HCT116 (cell line): ENCODE results near the gene NET1. TPM values are rescaled to one million over a fixed set of nuclear protein-coding genes. Genes with fewer than 3 reads are reported as not detected.

Source experiments
- ATAC-seq: fragments of 200-7000 bp; cut with Tn5 transposase; 2 replicates; pipeline ENCODE4 v1.9.1; 2020; ENCODE audit warnings: mild to moderate bottlenecking, moderate library complexity
- BruUV-seq: library from RNA; stranded (reverse); fragments of 400-500 nt; replicated peaks from 2 replicates; lab custom pipeline; 2021; lab: Mats Ljungman, UMichigan
- CTCF ChIA-PET: fragments of 300-600 bp; sonication (Branson Sonifier 250); formaldehyde crosslinking; loops from one replicate; lab custom pipeline; 2021; ENCODE audit warnings: antibody characterized with exemption; lab: Charles Lee
- POLR2A ChIA-PET: fragments of 300-600, 350-600 bp; sonication (Branson Sonifier 250); formaldehyde crosslinking; loops from one replicate; lab custom pipeline; 2021; ENCODE audit warnings: antibody characterized with exemption; lab: Charles Lee
- RAD21 ChIA-PET, 2 experiments: fragments of 300-600 bp; sonication (Branson Sonifier 250); formaldehyde crosslinking; loops; one replicate each; lab custom pipeline; 2023; ENCODE audit warnings: low total read pairs in 2 of 2; ENCODE audit not compliant: uncharacterized antibody in 2 of 2, unreplicated experiment in 2 of 2, low non-redundant PET in 1 of 2; lab: Charles Lee
- DNase-seq: peaks from one replicate; pipeline ENCODE4 v3.0.0-alpha.2; 2010; ENCODE audit warnings: low read depth, low spot score
- H2AFZ ChIP-seq: fragments of 200-600 bp; shearing (Covaris generic), sonication (generic); 2 replicates; pipeline ENCODE4 v1.6.1; 2017; ENCODE audit warnings: low read depth, mixed run types, mixed read lengths, antibody characterized with exemption, low read length; ENCODE audit not compliant: poor library complexity, severe bottlenecking
- H3K27ac ChIP-seq: 2 replicates; pipeline ENCODE4 v1.5.1; 2012; ENCODE audit warnings: low read depth, low read length
- H3K27me3 ChIP-seq: fragments of 200-600 bp; sonication (generic); 2 replicates; pipeline ENCODE4 v1.6.1; 2016; ENCODE audit warnings: mixed run types, low read length, mixed read lengths; ENCODE audit not compliant: insufficient read depth
- H3K36me3 ChIP-seq, 2 experiments: fragments of 200-500 bp in 1 of 2; fragments of 200-600 bp in 1 of 2; sonication (Bioruptor generic) in 1 of 2; sonication (generic) in 1 of 2; 2 replicates each; pipeline versions ENCODE4 v1.5.1 to v1.6.1; 2014 to 2016; ENCODE audit warnings: low read length in 2 of 2, inconsistent platforms in 1 of 2, mixed read lengths in 1 of 2, mixed run types in 1 of 2; ENCODE audit not compliant: insufficient read depth in 2 of 2, control insufficient read depth in 1 of 2
- H3K4me1 ChIP-seq, 2 experiments: fragments of 200-600 bp in 1 of 2; sonication (generic) in 1 of 2; 2 replicates each; pipeline versions ENCODE4 v1.5.1 to v1.6.1; 2012 to 2017; ENCODE audit warnings: low read length in 2 of 2, inconsistent platforms in 1 of 2, mild to moderate bottlenecking in 1 of 2, mixed read lengths in 1 of 2, mixed run types in 1 of 2, moderate library complexity in 1 of 2; ENCODE audit not compliant: insufficient read depth in 2 of 2, control insufficient read depth in 1 of 2
- H3K4me2 ChIP-seq: fragments of 200-600 bp; sonication (generic); 2 replicates; pipeline ENCODE4 v1.6.1; 2017; ENCODE audit warnings: mixed run types, low read length, mixed read lengths
- H3K4me3 ChIP-seq, 2 experiments: fragments of 200-600 bp in 1 of 2; sonication (generic) in 1 of 2; replicated peaks in 1 of 2; 2 replicates each; pipeline ENCODE4 v1.5.1; 2011 to 2016; ENCODE audit warnings: low read length in 2 of 2, control low read depth in 1 of 2, low read depth in 1 of 2, mild to moderate bottlenecking in 1 of 2, mixed read lengths in 1 of 2, mixed run types in 1 of 2
- H3K79me2 ChIP-seq: fragments of 200-600 bp; sonication (generic); 2 replicates; pipeline ENCODE4 v1.6.1; 2017; ENCODE audit warnings: mild to moderate bottlenecking, mixed run types, low read length, moderate library complexity, mixed read lengths; ENCODE audit not compliant: insufficient read depth
- H3K9ac ChIP-seq: fragments of 200-600 bp; sonication (generic); 2 replicates; pipeline ENCODE4 v1.6.1; 2016; ENCODE audit warnings: low read length, mixed read lengths
- H3K9me2 ChIP-seq: fragments of 200-600 bp; sonication (generic), shearing (Covaris generic); 2 replicates; pipeline ENCODE4 v1.6.1; 2017; ENCODE audit warnings: mixed run types, mild to moderate bottlenecking, moderate library complexity; ENCODE audit not compliant: insufficient read depth
- H3K9me3 ChIP-seq, 2 experiments: fragments of 200-500 bp in 1 of 2; fragments of 200-600 bp in 1 of 2; sonication (Bioruptor generic) in 1 of 2; sonication (generic) in 1 of 2; 2 replicates each; pipeline ENCODE4 v1.6.1; 2014 to 2017; ENCODE audit warnings: low read length in 2 of 2, mixed read lengths in 2 of 2, inconsistent platforms in 1 of 2, low read depth in 1 of 2, mild to moderate bottlenecking in 1 of 2, mixed run types in 1 of 2, moderate library complexity in 1 of 2; ENCODE audit not compliant: control insufficient read depth in 1 of 2, insufficient read depth in 1 of 2
- H4K20me1 ChIP-seq: fragments of 200-600 bp; sonication (generic), shearing (Covaris generic); 2 replicates; pipeline ENCODE4 v1.6.1; 2017; ENCODE audit warnings: mixed run types, mild to moderate bottlenecking, moderate library complexity; ENCODE audit not compliant: insufficient read depth
- EGR1 ChIP-seq: IDR thresholded peaks from 2 replicates; pipeline ENCODE4 v1.6.1; 2012; ENCODE audit warnings: low read depth
- EZH2 ChIP-seq: fragments of 200-600 bp; sonication (generic); IDR thresholded peaks from 2 replicates; pipeline ENCODE4 v1.6.1; 2017; ENCODE audit warnings: antibody characterized with exemption, mixed run types
- POLR2AphosphoS5 ChIP-seq: IDR thresholded peaks from 2 replicates; pipeline ENCODE4 v1.6.1; 2011; ENCODE audit warnings: mild to moderate bottlenecking, low read depth, low read length, moderate library complexity
- SIN3A ChIP-seq: IDR thresholded peaks from 2 replicates; pipeline ENCODE4 v1.6.1; 2012; ENCODE audit warnings: low read depth
- SRF ChIP-seq: IDR thresholded peaks from 2 replicates; pipeline ENCODE4 v1.6.1; 2012; ENCODE audit warnings: low read depth
- YY1 ChIP-seq: IDR thresholded peaks from 2 replicates; pipeline ENCODE4 v1.6.1; 2011; ENCODE audit warnings: low read length, low read depth, moderate library complexity, mild to moderate bottlenecking; ENCODE audit not compliant: insufficient replicate concordance; ENCODE audit errors: extremely low read depth
- intact Hi-C: fragments of 100-400 bp; cut with micrococcal nuclease; formaldehyde crosslinking; loops from 2 replicates; pipeline ENCODE4 v1.10.0; 2022
- total RNA-seq: library from RNA; stranded (reverse); gene quantifications from one replicate; pipeline ENCODE4 v1.2.1, GENCODE V29; 2021; ENCODE audit not compliant: unreplicated experiment
- TF ChIP-seq, protein P1 (sequence below): IDR thresholded peaks from 2 replicates; pipeline ENCODE4 v1.6.1; 2012; ENCODE audit warnings: low read depth

Gene NET1
- total RNA-seq, 1 experiment from 2014 or later: 51.2 TPM

DNA sequence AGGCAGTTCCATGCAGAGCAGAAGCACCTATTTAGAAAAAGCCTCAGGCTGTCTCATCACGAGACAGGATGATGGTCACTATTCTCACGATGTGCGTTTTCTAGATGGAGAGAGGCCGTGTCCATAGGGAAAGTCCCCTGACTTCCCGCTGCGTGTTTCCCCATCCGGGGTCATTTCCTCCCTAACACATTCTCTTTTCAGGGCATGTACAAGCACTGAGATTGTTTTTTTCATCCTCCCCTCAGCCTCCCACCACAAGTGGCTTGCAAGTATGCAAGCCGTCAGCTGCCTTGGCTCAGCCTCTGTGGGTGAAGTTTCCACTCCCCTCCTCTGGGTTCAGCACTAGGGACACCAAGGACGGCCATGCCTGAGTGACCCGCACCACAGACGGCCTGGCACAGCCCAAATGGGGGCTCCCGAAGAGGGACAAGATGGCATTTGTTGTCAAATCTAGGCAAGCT, 89.7 kb downstream of the NET1 start:
- TF ChIP-seq YY1 (no peak), POLR2AphosphoS5 (no peak), SRF (no peak), EZH2 (no peak), EGR1 (no peak), SIN3A (no peak)
- TF ChIP-seq, protein P1, sequence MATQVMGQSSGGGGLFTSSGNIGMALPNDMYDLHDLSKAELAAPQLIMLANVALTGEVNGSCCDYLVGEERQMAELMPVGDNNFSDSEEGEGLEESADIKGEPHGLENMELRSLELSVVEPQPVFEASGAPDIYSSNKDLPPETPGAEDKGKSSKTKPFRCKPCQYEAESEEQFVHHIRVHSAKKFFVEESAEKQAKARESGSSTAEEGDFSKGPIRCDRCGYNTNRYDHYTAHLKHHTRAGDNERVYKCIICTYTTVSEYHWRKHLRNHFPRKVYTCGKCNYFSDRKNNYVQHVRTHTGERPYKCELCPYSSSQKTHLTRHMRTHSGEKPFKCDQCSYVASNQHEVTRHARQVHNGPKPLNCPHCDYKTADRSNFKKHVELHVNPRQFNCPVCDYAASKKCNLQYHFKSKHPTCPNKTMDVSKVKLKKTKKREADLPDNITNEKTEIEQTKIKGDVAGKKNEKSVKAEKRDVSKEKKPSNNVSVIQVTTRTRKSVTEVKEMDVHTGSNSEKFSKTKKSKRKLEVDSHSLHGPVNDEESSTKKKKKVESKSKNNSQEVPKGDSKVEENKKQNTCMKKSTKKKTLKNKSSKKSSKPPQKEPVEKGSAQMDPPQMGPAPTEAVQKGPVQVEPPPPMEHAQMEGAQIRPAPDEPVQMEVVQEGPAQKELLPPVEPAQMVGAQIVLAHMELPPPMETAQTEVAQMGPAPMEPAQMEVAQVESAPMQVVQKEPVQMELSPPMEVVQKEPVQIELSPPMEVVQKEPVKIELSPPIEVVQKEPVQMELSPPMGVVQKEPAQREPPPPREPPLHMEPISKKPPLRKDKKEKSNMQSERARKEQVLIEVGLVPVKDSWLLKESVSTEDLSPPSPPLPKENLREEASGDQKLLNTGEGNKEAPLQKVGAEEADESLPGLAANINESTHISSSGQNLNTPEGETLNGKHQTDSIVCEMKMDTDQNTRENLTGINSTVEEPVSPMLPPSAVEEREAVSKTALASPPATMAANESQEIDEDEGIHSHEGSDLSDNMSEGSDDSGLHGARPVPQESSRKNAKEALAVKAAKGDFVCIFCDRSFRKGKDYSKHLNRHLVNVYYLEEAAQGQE: no peak
- H3K4me3 ChIP-seq: no peak overlapping the region
- DNase-seq: no peak
- H3K9ac ChIP-seq: no peak overlapping the region
- H2AFZ ChIP-seq: no peak overlapping the region
- peaks cover 0 to 3% of the 10 kb centered on the region in 2 experiments; a peak in 1 of 4 replicates for H3K4me1 ChIP-seq
- no peaks in the 10 kb centered on the region for H3K36me3 ChIP-seq
- H3K9me3 ChIP-seq: no peaks in the 10 kb centered on the region
- ATAC-seq: no peak
- POLR2A ChIA-PET: no interaction called here
- CTCF ChIA-PET: no interaction called here
- intact Hi-C loops: no loop called here
- no peak overlapping the region for H3K27ac ChIP-seq
- RAD21 ChIA-PET: no interaction called here
- H3K27me3 ChIP-seq: peaks cover 32% of the 10 kb centered on the region; the same call in 1 of the 2 replicates
- no TSS peak for BruUV-seq
- H3K9me2 ChIP-seq: no peaks in the 10 kb centered on the region
- H4K20me1 ChIP-seq: no peaks in the 10 kb centered on the region
- no peaks in the 10 kb centered on the region for H3K79me2 ChIP-seq
- H3K4me2 ChIP-seq: no peak overlapping the region
